Epithelial cell of prostate (primary cell): ENCODE data around the gene ADARB2.

ENCODE experiments used
- DNase-seq: peaks from one replicate; pipeline ENCODE4 v3.0.0-alpha.2; 2011; ENCODE audit warnings: low read depth, low spot score
- H3K27ac ChIP-seq: fragments of 450-650 bp; 2 replicates; pipeline ENCODE4 v1.5.1; 2017; ENCODE audit warnings: mild to moderate bottlenecking

Gene ADARB2

GRCh38 chr10:1665681-1666080, 71.6 kb downstream of the ADARB2 start:
- no peak for DNase-seq
- H3K27ac ChIP-seq = no peak overlapping the region

- no peak for DNase-seq
- no peak overlapping the region for H3K27ac ChIP-seq
Measured at GRCh38 chr10:1665021-1665661, 72.2 kb downstream of the ADARB2 start.

- no peak for DNase-seq
- H3K27ac ChIP-seq = no peak overlapping the region
Measured at GRCh38 chr10:1664333-1664964, 72.9 kb downstream of the ADARB2 start.

GRCh38 chr10:1663226-1663625, 74.1 kb downstream of the ADARB2 start:
- no peak for DNase-seq

GRCh38 chr10:1662438-1663025, 74.8 kb downstream of the ADARB2 start:
- no peak for DNase-seq

More at GRCh38 chr10:1663226-1663625, 74.1 kb downstream of the ADARB2 start:
- no peak overlapping the region for H3K27ac ChIP-seq

GRCh38 chr10:1661859-1662437, 75.4 kb downstream of the ADARB2 start:
- H3K27ac ChIP-seq = no peak overlapping the region
- no peak for DNase-seq

More at GRCh38 chr10:1662438-1663025, 74.8 kb downstream of the ADARB2 start:
- H3K27ac ChIP-seq = no peak overlapping the region

- DNase-seq = no peak
- H3K27ac ChIP-seq = no peak overlapping the region
Measured at GRCh38 chr10:1661416-1661815, 75.9 kb downstream of the ADARB2 start.

GRCh38 chr10:1660815-1661214, 76.5 kb downstream of the ADARB2 start:
- no peak overlapping the region for H3K27ac ChIP-seq

GRCh38 chr10:1660386-1660785, 76.9 kb downstream of the ADARB2 start:
- no peak for DNase-seq
- H3K27ac ChIP-seq = no peak overlapping the region

More at GRCh38 chr10:1660815-1661214, 76.5 kb downstream of the ADARB2 start:
- no peak for DNase-seq

- no peak overlapping the region for H3K27ac ChIP-seq
- no peak for DNase-seq
Measured at GRCh38 chr10:1659221-1659791, 78.0 kb downstream of the ADARB2 start.

GRCh38 chr10:1658658-1659057, 78.7 kb downstream of the ADARB2 start:
- no peak overlapping the region for H3K27ac ChIP-seq
- no peak for DNase-seq

GRCh38 chr10:1657479-1657878, 79.8 kb downstream of the ADARB2 start:
- no peak for DNase-seq
- no peak overlapping the region for H3K27ac ChIP-seq

- H3K27ac ChIP-seq = no peak overlapping the region
- DNase-seq = no peak
Measured at GRCh38 chr10:1655367-1655766, 82.0 kb downstream of the ADARB2 start.

GRCh38 chr10:1654811-1655356, 82.4 kb downstream of the ADARB2 start:
- DNase-seq = no peak

GRCh38 chr10:1654247-1654646, 83.1 kb downstream of the ADARB2 start:
- no peak for DNase-seq
- H3K27ac ChIP-seq = no peak overlapping the region

More at GRCh38 chr10:1654811-1655356, 82.4 kb downstream of the ADARB2 start:
- no peak overlapping the region for H3K27ac ChIP-seq

- DNase-seq = no peak
- H3K27ac ChIP-seq = no peak overlapping the region
Measured at GRCh38 chr10:1653321-1653720, 84.0 kb downstream of the ADARB2 start.

- DNase-seq = no peak
- H3K27ac ChIP-seq = no peak overlapping the region
Measured at GRCh38 chr10:1652151-1652550, 85.2 kb downstream of the ADARB2 start.

GRCh38 chr10:1651270-1651966, 85.9 kb downstream of the ADARB2 start:
- DNase-seq = no peak
- no peak overlapping the region for H3K27ac ChIP-seq

GRCh38 chr10:1650542-1651269, 86.6 kb downstream of the ADARB2 start:
- H3K27ac ChIP-seq = no peak overlapping the region
- no peak for DNase-seq
